OCI-LY1 (cell line): Measurements from ENCODE around the gene CORO2B.

Source experiments
- EZH2 ChIP-seq: fragments of 200-600 bp; sonication (generic), shearing (Covaris generic); IDR thresholded peaks from 2 replicates; pipeline ENCODE4 v1.8.0; 2017; ENCODE audit warnings: borderline replicate concordance, mixed run types, mild to moderate bottlenecking, antibody characterized with exemption, low read length, moderate library complexity, mixed read lengths
- TF ChIP-seq, protein P1 (sequence below): fragments of 200-600 bp; sonication (generic), shearing (Covaris generic); IDR thresholded peaks from 2 replicates; pipeline ENCODE4 v1.5.1; 2017; ENCODE audit warnings: mild to moderate bottlenecking, antibody characterized with exemption, low read length, moderate library complexity, mixed read lengths

DNA sequence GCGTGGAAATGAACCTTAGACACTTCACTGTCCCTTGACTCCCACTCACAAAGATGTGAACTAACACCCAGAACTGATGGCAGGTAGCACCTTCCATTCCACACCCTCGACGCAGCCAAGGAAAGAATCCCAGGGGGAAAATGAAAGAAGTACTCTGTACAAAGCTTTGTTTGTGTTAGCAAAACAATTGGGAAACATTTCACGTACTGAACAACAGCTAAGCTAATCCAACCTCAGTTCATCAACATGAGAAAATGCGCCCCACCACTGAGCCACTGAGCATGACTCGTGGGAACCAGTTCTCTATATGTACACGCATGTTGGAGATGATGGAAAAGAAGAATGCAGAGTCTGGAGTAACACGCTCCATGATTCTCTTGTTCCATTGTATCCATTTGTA, 32.0 kb downstream of the CORO2B start:
- TF ChIP-seq, protein P1, sequence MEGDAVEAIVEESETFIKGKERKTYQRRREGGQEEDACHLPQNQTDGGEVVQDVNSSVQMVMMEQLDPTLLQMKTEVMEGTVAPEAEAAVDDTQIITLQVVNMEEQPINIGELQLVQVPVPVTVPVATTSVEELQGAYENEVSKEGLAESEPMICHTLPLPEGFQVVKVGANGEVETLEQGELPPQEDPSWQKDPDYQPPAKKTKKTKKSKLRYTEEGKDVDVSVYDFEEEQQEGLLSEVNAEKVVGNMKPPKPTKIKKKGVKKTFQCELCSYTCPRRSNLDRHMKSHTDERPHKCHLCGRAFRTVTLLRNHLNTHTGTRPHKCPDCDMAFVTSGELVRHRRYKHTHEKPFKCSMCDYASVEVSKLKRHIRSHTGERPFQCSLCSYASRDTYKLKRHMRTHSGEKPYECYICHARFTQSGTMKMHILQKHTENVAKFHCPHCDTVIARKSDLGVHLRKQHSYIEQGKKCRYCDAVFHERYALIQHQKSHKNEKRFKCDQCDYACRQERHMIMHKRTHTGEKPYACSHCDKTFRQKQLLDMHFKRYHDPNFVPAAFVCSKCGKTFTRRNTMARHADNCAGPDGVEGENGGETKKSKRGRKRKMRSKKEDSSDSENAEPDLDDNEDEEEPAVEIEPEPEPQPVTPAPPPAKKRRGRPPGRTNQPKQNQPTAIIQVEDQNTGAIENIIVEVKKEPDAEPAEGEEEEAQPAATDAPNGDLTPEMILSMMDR: no peak
- no peak for TF ChIP-seq EZH2
